ENCODE measurements around the gene MPZL1. TPM values are rescaled to one million over a fixed set of nuclear protein-coding genes. Genes with fewer than 3 reads are reported as not detected.
A peak's percentile ranks its signal among the peaks of the same experiment; 100 is the strongest.

MPZL1 gene
- total and polyA plus RNA-seq, 2 of the 8 experiments (the other 6 are each of a cell fraction or from before 2014, with no cell fraction given) = 37.8 to 120 TPM

GRCh38 chr1:167721617-167722151 is at the start of gene MPZL1 (continued):
- TF ChIP-seq CHD7 (IDR thresholded peaks at IDR 0.05; ENCODE audit: insufficient replicate concordance, low read length) (no peak), BRCA1 (IDR thresholded peaks at IDR 0.05; ENCODE audit: low read depth, low read length) (no peak), ZNF274 (IDR thresholded peaks at IDR 0.05; ENCODE audit: borderline replicate concordance, extremely low read depth, low read length) (no peak), MAX (IDR thresholded peaks at IDR 0.05) (no peak), CBX8 (IDR thresholded peaks at IDR 0.05; ENCODE audit: borderline replicate concordance, low read depth, low read length) (no peak), SUZ12 (IDR thresholded peaks at IDR 0.05; ENCODE audit: low read length) (no peak), TEAD4 (IDR thresholded peaks at IDR 0.05; ENCODE audit: low read depth, low read length) (no peak), JUN (IDR thresholded peaks at IDR 0.05; ENCODE audit: low read depth, low read length) (no peak), SP1 (IDR thresholded peaks at IDR 0.05; ENCODE audit: low read depth, low read length) (peak; percentile 96), KDM4A (IDR thresholded peaks at IDR 0.05; ENCODE audit: low read depth, low read length, severe bottlenecking) (peak; percentile 97), TAF1 (IDR thresholded peaks at IDR 0.05; ENCODE audit: low read depth, low read length) (peak; percentile 63), POU5F1 (IDR thresholded peaks at IDR 0.05; ENCODE audit: low read depth, low read length) (no peak)
